NCI-H748 (cell line): ENCODE data around the gene CUX1.

Source experiments
- DNase-seq: peaks from one replicate; lab custom pipeline; 2025; ENCODE audit not compliant: unreplicated experiment; lab: John Stamatoyannopoulos, UW

Gene CUX1

GRCh38 chr7:102196028-102196427, 378.6 kb downstream of the CUX1 start:
- DNase-seq = no peak

GRCh38 chr7:102197161-102197560, 379.7 kb downstream of the CUX1 start:
- no peak for DNase-seq

GRCh38 chr7:102197599-102197998, 380.2 kb downstream of the CUX1 start:
- DNase-seq = no peak

GRCh38 chr7:102198417-102198956, 381.1 kb downstream of the CUX1 start:
- no peak for DNase-seq

- no peak for DNase-seq
Measured at GRCh38 chr7:102201576-102201975, 384.1 kb downstream of the CUX1 start.

- DNase-seq = no peak
Measured at GRCh38 chr7:102202556-102202955, 385.1 kb downstream of the CUX1 start.

GRCh38 chr7:102203218-102203617, 385.8 kb downstream of the CUX1 start:
- DNase-seq = no peak

GRCh38 chr7:102204212-102204611, 386.8 kb downstream of the CUX1 start:
- DNase-seq = no peak

GRCh38 chr7:102205915-102206314, 388.5 kb downstream of the CUX1 start:
- no peak for DNase-seq

- DNase-seq = peak; percentile 90
Measured at GRCh38 chr7:102208826-102209225, 391.4 kb downstream of the CUX1 start.

- DNase-seq = no peak
Measured at GRCh38 chr7:102210787-102211186, 393.4 kb downstream of the CUX1 start.

- DNase-seq = no peak
Measured at GRCh38 chr7:102211590-102212550, 394.4 kb downstream of the CUX1 start.

GRCh38 chr7:102214477-102215072, 397.1 kb downstream of the CUX1 start:
- DNase-seq = no peak

- DNase-seq = no peak
Measured at GRCh38 chr7:102215256-102215655, 397.8 kb downstream of the CUX1 start.

GRCh38 chr7:102215711-102216110, 398.3 kb downstream of the CUX1 start:
- DNase-seq = no peak

GRCh38 chr7:102216573-102217314, 399.3 kb downstream of the CUX1 start:
- no peak for DNase-seq

- no peak for DNase-seq
Measured at GRCh38 chr7:102220229-102220850, 402.9 kb downstream of the CUX1 start.

- DNase-seq = no peak
Measured at GRCh38 chr7:102220960-102221800, 403.8 kb downstream of the CUX1 start.

- no peak for DNase-seq
Measured at GRCh38 chr7:102221961-102222360, 404.5 kb downstream of the CUX1 start.

- no peak for DNase-seq
Measured at GRCh38 chr7:102222445-102222844, 405.0 kb downstream of the CUX1 start.
